Retinal pigment epithelial cell (primary cell): Measurements from ENCODE around the gene MNDA.
"Not testable (repeated sequence)": the region's sequence is repeated elsewhere in the genome, so short reads cannot be mapped to it uniquely, and the experiment has no call there.

ENCODE experiments used
- DNase-seq: peaks from one replicate; pipeline ENCODE4 v3.0.0-alpha.2; 2010; ENCODE audit warnings: low read depth
- H3K4me3 ChIP-seq: 2 replicates; pipeline ENCODE4 v1.5.1; 2011; ENCODE audit warnings: mild to moderate bottlenecking, low read length, control low read depth, moderate library complexity
- TF ChIP-seq, protein P1 (sequence below): conservative IDR thresholded peaks from 2 replicates; pipeline ENCODE4 v1.5.1; 2011; ENCODE audit warnings: low read depth, low read length, control low read depth, inconsistent platforms

MNDA gene

DNA sequence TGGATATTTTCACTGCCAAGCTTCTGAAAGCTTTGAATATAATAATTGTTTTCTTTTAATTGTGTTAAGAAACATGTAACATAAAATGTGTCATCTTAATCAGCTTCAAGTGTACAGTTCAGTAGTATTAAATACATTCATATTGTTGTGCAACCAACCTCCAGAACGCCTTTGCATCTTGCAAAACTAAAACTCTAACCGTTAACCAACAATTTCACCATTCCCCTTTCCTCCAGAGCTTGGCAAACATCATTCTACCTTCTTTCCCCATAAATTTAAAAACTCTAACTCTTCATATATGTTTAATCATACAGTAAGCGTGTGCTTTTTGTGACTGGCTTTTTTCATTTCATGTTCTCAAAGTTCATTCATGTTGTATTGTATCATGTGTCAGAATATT is 2.1 kb downstream of the MNDA start:
- TF ChIP-seq, protein P1, sequence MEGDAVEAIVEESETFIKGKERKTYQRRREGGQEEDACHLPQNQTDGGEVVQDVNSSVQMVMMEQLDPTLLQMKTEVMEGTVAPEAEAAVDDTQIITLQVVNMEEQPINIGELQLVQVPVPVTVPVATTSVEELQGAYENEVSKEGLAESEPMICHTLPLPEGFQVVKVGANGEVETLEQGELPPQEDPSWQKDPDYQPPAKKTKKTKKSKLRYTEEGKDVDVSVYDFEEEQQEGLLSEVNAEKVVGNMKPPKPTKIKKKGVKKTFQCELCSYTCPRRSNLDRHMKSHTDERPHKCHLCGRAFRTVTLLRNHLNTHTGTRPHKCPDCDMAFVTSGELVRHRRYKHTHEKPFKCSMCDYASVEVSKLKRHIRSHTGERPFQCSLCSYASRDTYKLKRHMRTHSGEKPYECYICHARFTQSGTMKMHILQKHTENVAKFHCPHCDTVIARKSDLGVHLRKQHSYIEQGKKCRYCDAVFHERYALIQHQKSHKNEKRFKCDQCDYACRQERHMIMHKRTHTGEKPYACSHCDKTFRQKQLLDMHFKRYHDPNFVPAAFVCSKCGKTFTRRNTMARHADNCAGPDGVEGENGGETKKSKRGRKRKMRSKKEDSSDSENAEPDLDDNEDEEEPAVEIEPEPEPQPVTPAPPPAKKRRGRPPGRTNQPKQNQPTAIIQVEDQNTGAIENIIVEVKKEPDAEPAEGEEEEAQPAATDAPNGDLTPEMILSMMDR = no peak
- H3K4me3 ChIP-seq = no peak overlapping the region
- no peak for DNase-seq

- TF ChIP-seq, protein P1 = no peak
- no peak overlapping the region for H3K4me3 ChIP-seq
- DNase-seq = no peak
Observed at GRCh38 chr1:158836038-158836437, 4.9 kb downstream of the MNDA start.

DNA sequence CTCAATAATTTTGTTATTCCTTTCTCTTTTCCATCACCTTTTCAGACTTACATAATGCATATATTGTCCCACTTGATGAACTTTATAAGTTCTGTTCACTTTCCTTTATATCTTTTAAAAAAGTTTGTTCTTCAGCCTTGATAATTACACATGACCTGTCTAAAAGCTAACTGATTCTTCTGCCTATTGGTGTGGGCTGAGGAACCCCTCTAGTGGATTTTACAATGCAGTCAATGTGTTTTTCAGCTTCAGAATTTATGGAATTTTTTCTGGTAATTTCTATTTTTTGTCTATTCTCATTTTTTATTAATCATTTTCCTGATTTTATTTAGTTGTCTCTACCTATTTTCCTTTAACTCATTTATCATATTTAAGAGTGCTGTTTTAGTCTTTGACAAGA is 7.5 kb downstream of the MNDA start:
- DNase-seq = no peak
- no peak overlapping the region for H3K4me3 ChIP-seq
- TF ChIP-seq, protein P1 = no peak

GRCh38 chr1:158839566-158839965 is 8.4 kb downstream of the MNDA start:
- H3K4me3 ChIP-seq = no peak overlapping the region
- TF ChIP-seq, protein P1 = no peak
- DNase-seq = no peak

DNA sequence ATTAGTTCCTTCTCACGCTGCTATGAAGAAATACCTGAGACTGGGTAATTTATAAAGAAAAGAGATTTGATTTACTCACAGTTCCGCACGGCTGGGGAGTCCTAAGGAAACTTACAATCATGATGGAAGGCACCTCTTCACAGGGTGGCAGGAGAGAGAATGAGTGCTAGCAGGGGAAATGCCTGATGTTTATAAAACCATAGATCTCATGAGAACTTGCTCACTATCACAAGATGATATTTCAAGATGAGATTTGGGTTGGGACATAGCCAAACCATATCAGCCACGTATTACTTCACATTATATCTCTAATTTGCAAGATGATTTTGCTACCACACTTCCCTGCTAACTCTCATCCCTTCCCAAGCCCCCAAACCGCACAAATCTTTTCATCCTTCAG is 9.1 kb downstream of the MNDA start:
- H3K4me3 ChIP-seq = no peak overlapping the region

DNA sequence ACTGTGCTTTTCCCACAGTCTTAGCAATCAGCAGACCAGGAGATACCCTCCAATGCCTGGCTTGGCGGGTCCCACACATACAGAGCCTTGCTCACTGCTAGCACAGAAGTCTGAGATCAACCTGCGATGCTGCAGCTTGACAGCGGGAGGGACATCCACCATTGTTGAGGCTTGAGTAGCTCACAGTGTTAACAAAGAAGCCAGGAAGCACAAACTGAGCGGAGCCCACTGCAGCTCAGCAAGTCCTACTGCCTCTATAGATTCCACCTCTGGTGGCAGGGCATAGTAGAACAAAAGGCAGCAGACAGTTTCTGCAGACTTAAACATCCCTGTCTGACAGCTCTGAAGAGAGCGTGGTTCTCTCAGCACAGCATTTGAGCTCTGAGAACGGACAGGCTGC is 33.4 kb downstream of the MNDA start:
- H3K4me3 ChIP-seq = no peak overlapping the region
- TF ChIP-seq, protein P1 = no peak
- DNase-seq = no peak

More for the DNA sequence above, 9.1 kb downstream of the MNDA start:
- no peak for DNase-seq
- TF ChIP-seq, protein P1 = no peak

DNA sequence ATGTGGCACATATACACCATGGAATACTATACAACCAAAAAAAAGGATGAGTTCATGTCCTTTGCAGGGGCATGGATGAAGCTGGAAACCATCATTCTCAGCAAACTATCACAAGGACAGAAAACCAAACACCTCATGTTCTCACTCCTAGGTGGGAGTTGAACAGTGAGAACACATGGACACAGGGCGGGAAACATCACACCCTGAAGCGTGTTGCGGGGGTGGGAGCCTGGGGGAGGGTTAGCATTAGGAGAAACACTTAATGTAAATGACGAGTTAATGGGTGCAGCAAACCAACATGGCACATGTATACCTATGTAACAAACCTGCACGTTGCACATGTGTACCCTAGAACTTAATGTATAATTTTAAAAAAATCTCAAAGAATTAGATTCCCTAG is 39.3 kb downstream of the MNDA start:
- not testable (repeated sequence) for DNase-seq, H3K4me3 ChIP-seq

- TF ChIP-seq, protein P1 = no peak
- DNase-seq = no peak
- H3K4me3 ChIP-seq = no peak overlapping the region
Observed at GRCh38 chr1:158873141-158873540, 42.0 kb downstream of the MNDA start.
